ENCODE measurements around the gene TESPA1. TPM values are rescaled to one million over a fixed set of nuclear protein-coding genes. Genes with fewer than 3 reads are reported as not detected.
A peak's percentile ranks its signal among the peaks of the same experiment; 100 is the strongest.

The TESPA1 gene
- total and polyA plus RNA-seq, 9 of the 15 experiments (the other 6 are each of a cell fraction or from before 2014, with no cell fraction given): 0.72 to 7.1 (median 2.4) TPM

GRCh38 chr12:54932038-54932437, 52.5 kb downstream of the TESPA1 start (continued):
- TF ChIP-seq FOXM1 (IDR thresholded peaks at IDR 0.05; ENCODE audit: low read depth): peak; percentile 55; the same call in 1 of the 2 replicates
- TF ChIP-seq FOXM1 (CRISPR knock-in tag; IDR thresholded peaks at IDR 0.05; ENCODE audit: low read depth): no peak
- peak; percentile 82 for TF ChIP-seq KLF16 (IDR thresholded peaks at IDR 0.05)
- TF ChIP-seq MTA2 (IDR thresholded peaks at IDR 0.05; ENCODE audit: low read depth): peak; percentile 84
- no peak for TF ChIP-seq FOXJ2 (tag; IDR thresholded peaks at IDR 0.05)
- peak; percentile 62 to 82 for TF ChIP-seq TRIM24 (IDR thresholded peaks at IDR 0.05)
- no peak for TF ChIP-seq PHF20 (IDR thresholded peaks at IDR 0.05; ENCODE audit: partially characterized antibody)
- peak; percentile 89 for TF ChIP-seq TAL1 (IDR thresholded peaks at IDR 0.05)
- 0 out of 2 replicates have a peak, but pooled peaks have one; percentile 36 for TF ChIP-seq SMARCA4 (IDR thresholded peaks at IDR 0.05)
- peak; percentile 62; the same call in 1 of the 2 replicates for TF ChIP-seq PML (IDR thresholded peaks at IDR 0.05; ENCODE audit: low read length)
- TF ChIP-seq ZNF197 (CRISPR knock-in tag; IDR thresholded peaks at IDR 0.05; ENCODE audit: low read depth): peak; percentile 66; the same call in 1 of the 2 replicates
- TF ChIP-seq VEZF1 (CRISPR knock-in tag; IDR thresholded peaks at IDR 0.05): peak; percentile 30; the same call in 1 of the 2 replicates
- peak; percentile 83 for TF ChIP-seq CBFA2T3 (IDR thresholded peaks at IDR 0.05)
- 0 out of 2 replicates have a peak, but pooled peaks have one; percentile 52 for TF ChIP-seq ZNF644 (tag; IDR thresholded peaks at IDR 0.05; ENCODE audit: low read depth)
- no peak for TF ChIP-seq NR1H2 (CRISPR knock-in tag; IDR thresholded peaks at IDR 0.05)
- no peak for TF ChIP-seq RFX7 (CRISPR knock-in tag; IDR thresholded peaks at IDR 0.05)
- TF ChIP-seq TEAD4 (IDR thresholded peaks at IDR 0.05; ENCODE audit: low read length): peak; percentile 92
- TF ChIP-seq TEAD4 (CRISPR knock-in tag; IDR thresholded peaks at IDR 0.05; ENCODE audit: borderline replicate concordance): no peak
- TF ChIP-seq RCOR1 (IDR thresholded peaks at IDR 0.05; ENCODE audit: borderline replicate concordance in 1 of 2, low read depth in 2 of 2, low read length in 2 of 2): 0 out of 4 replicates have a peak, but pooled peaks of 1 of the 2 experiments have one; percentile 25
- peak; percentile 71 for TF ChIP-seq ZNF766 (CRISPR knock-in tag; conservative IDR thresholded peaks at IDR 0.05)
- no peak for TF ChIP-seq GATA2 (CRISPR knock-in tag; IDR thresholded peaks at IDR 0.05)
- TF ChIP-seq FOSL1 (tag; conservative IDR thresholded peaks at IDR 0.05): 0 out of 2 replicates have a peak, but pooled peaks have one; percentile 36
- peak; percentile 87 for TF ChIP-seq SOX6 (IDR thresholded peaks at IDR 0.05)
- TF ChIP-seq ZNF655 (CRISPR knock-in tag; IDR thresholded peaks at IDR 0.05): no peak
- no peak for TF ChIP-seq PHB (CRISPR knock-in tag; IDR thresholded peaks at IDR 0.05)
- TF ChIP-seq EP300 (IDR thresholded peaks at IDR 0.05; ENCODE audit: low read length): peak; percentile 68
- peak; percentile 61 for TF ChIP-seq NFIC (IDR thresholded peaks at IDR 0.05)
- TF ChIP-seq DPF2 (IDR thresholded peaks at IDR 0.05): 0 out of 2 replicates have a peak, but pooled peaks have one; percentile 17
- TF ChIP-seq ZNF668 (CRISPR knock-in tag; IDR thresholded peaks at IDR 0.05): no peak
- TF ChIP-seq NCOR1 (IDR thresholded peaks at IDR 0.05): peak; percentile 75
